ENCODE data around the gene TSFM. TPM values are rescaled to one million over a fixed set of nuclear protein-coding genes. Genes with fewer than 3 reads are reported as not detected.

Gene TSFM
- total RNA-seq, 4 donors from 2014 or later: 29.6 to 41.6 (median 34.5) TPM

GRCh38 chr12:57845478-57846284, 63.1 kb downstream of the TSFM start:
- 0 to 1% methylated on average over 44 to 59 of the region's 81 CpGs for WGBS, 2 donors
- DNase-seq (ENCODE audit: low spot score in 2 of 2): peak; percentile 65 to 94
- H3K4me3 ChIP-seq (ENCODE audit: low read depth, poor library complexity, severe bottlenecking): peak overlapping the region; percentile 98
- TF ChIP-seq POLR2A (IDR thresholded peaks at IDR 0.05) (no peak), CTCF (IDR thresholded peaks at IDR 0.05) (no peak)
- intact Hi-C loops (cut with DNase I; ENCODE audit: low total_unique reads): no loop called here

- DNase-seq (ENCODE audit: low spot score in 2 of 2): no peak
- intact Hi-C loops (cut with DNase I; ENCODE audit: low total_unique reads): no loop called here
- TF ChIP-seq POLR2A (IDR thresholded peaks at IDR 0.05) (no peak), CTCF (IDR thresholded peaks at IDR 0.05) (no peak)
- WGBS, 2 donors: 0 to 1% methylated on average over 6 to 13 of the region's 26 CpGs
- H3K4me3 ChIP-seq (ENCODE audit: low read depth, poor library complexity, severe bottlenecking): peak overlapping the region; percentile 98
Measured at GRCh38 chr12:57846285-57846576, 63.6 kb downstream of the TSFM start.

- peak within 1 kb of the TSS; percentile 98 for H3K4me3 ChIP-seq (ENCODE audit: low read depth, poor library complexity, severe bottlenecking)
- TF ChIP-seq CTCF (IDR thresholded peaks at IDR 0.05) (no peak), POLR2A (IDR thresholded peaks at IDR 0.05) (peak in 1 of 2 donors; percentile 32)
- peak; percentile 100 for DNase-seq (ENCODE audit: low spot score in 2 of 2)
- intact Hi-C loops (cut with DNase I; ENCODE audit: low total_unique reads): no loop called here
- 0 to 1% methylated on average over 49 to 51 of the region's 58 CpGs for WGBS, 2 donors
Measured at GRCh38 chr12:57846577-57847319, 64.2 kb downstream of the TSFM start, which contains the start of gene CTDSP2. Gene CTDSP2 (minus strand): TSS chr12:57846729. CDS start chr12:57846435, 294 bp downstream.

MicroRNA genes within 50 kb of the gene (microRNA counts, 767-probe panel; counts per million panel counts)
- 13,736 to 16,375 counts per million in 2 donors for microRNA hsa-miR-26a-5p

Small RNA genes lying within 50 kb of the gene (microRNA-seq; reads per million reads assigned to microRNA genes)
- gene MIR26A2 (ENCODE audit: borderline number of aligned reads in 1 of 2, borderline replicate concordance in 2 of 2) (705 to 1,160 reads per million in 2 donors), gene MIR6759 (ENCODE audit: borderline number of aligned reads in 1 of 2, borderline replicate concordance in 2 of 2) (0 reads per million in 2 donors)

Other genes starting within 250 kb of the TSFM start
- 100 to 1,000 TPM; 166 to 257 (median 181) TPM for gene DCTN2, start 235.6 kb upstream of the TSFM start, total RNA-seq
- 1 to 10 TPM in 1 of 4 donors, under 1 TPM in 3; 0.08 to 1.2 (median 0.23) TPM for gene KIF5A, start 232.7 kb upstream of the TSFM start, total RNA-seq
- 10 to 100 TPM; 29.1 to 48.9 (median 39.1) TPM for gene PIP4K2C, start 191.6 kb upstream of the TSFM start, total RNA-seq
- gene DTX3, start 178.0 kb upstream of the TSFM start, total RNA-seq: 10 to 100 TPM in 2 of 4 donors, 1 to 10 TPM in 2; 6.1 to 17.4 (median 11.4) TPM
- gene ARHGEF25, start 171.4 kb upstream of the TSFM start, total RNA-seq: 10 to 100 TPM in 1 of 4 donors, 1 to 10 TPM in 3; 3.8 to 10.3 (median 6.9) TPM
- 1 to 10 TPM in 1 of 4 donors, under 1 TPM in 3; 0.19 to 1.7 (median 0.26) TPM for gene B4GALNT1, start 149.6 kb upstream of the TSFM start, total RNA-seq
- 100 to 1,000 TPM; 195 to 265 (median 205) TPM for gene OS9, start 88.7 kb upstream of the TSFM start, total RNA-seq
- 1 to 10 TPM in 3 of 4 donors, under 1 TPM in 1; 0.55 to 1.6 (median 1.3) TPM for gene AGAP2, start 44.0 kb upstream of the TSFM start, total RNA-seq
- 10 to 100 TPM; 44.9 to 76.4 (median 54.7) TPM for gene TSPAN31, start 37.7 kb upstream of the TSFM start, total RNA-seq
- gene CDK4, start 30.5 kb upstream of the TSFM start, total RNA-seq: 10 to 100 TPM; 38.5 to 77.4 (median 54.6) TPM
- gene MARCHF9, start 27.7 kb upstream of the TSFM start, total RNA-seq: 10 to 100 TPM; 10.6 to 16.6 (median 12.8) TPM
- 1 to 10 TPM in 3 of 4 donors, under 1 TPM in 1; 0.72 to 6.4 (median 1.7) TPM for gene CYP27B1, start 15.7 kb upstream of the TSFM start, total RNA-seq
- 10 to 100 TPM in 3 of 4 donors, 1 to 10 TPM in 1; 5.9 to 13.5 (median 11.0) TPM for gene METTL1, start 10.7 kb upstream of the TSFM start, total RNA-seq
- 10 to 100 TPM in 2 of 4 donors, 1 to 10 TPM in 2; 6.3 to 13.2 (median 9.9) TPM for gene EEF1AKMT3, start 10.2 kb upstream of the TSFM start, total RNA-seq
- gene AVIL, start 35.9 kb downstream of the TSFM start, total RNA-seq: 1 to 10 TPM; 1.6 to 4.6 (median 2.8) TPM
- gene CTDSP2, start 63.9 kb downstream of the TSFM start, total RNA-seq: 100 to 1,000 TPM; 129 to 174 (median 169) TPM
- gene ATP23, start 158.8 kb downstream of the TSFM start, total RNA-seq: 10 to 100 TPM in 2 of 4 donors, 1 to 10 TPM in 2; 3.0 to 14.3 (median 10.8) TPM

Measured in lower leg skin (tissue), 4 donors.